CD14-positive monocyte (primary cell): ENCODE results near the gene KRT76. TPM values are rescaled to one million over a fixed set of nuclear protein-coding genes. Genes with fewer than 3 reads are reported as not detected.
"Not testable (repeated sequence)": the region's sequence is repeated elsewhere in the genome, so short reads cannot be mapped to it uniquely, and the experiment has no call there.

Experiments used
- DNase-seq, 3 donors: peaks; one replicate each; pipeline ENCODE4 v3.0.0-alpha.2; 2011 to 2022
- H2AFZ ChIP-seq: 2 replicates; pipeline ENCODE4 v1.6.0; 2012; ENCODE audit warnings: mild to moderate bottlenecking, low read depth, low read length, inconsistent platforms; ENCODE audit not compliant: insufficient read depth, poor library complexity, severe bottlenecking
- H3K27ac ChIP-seq, 2 donors: 1 replicate in 1 of 2; 2 replicates in 1 of 2; pipeline ENCODE4 v1.5.1; 2012 to 2013; ENCODE audit warnings: low read length in 2 of 2, control low read depth in 1 of 2, inconsistent platforms in 1 of 2, low read depth in 1 of 2, mild to moderate bottlenecking in 1 of 2
- H3K27me3 ChIP-seq, 2 donors: one replicate each; pipeline versions ENCODE4 v1.6.0 to v1.6.1; 2011 to 2013; ENCODE audit warnings: low read length in 2 of 2; ENCODE audit not compliant: control insufficient read depth in 2 of 2, insufficient read depth in 2 of 2
- H3K36me3 ChIP-seq, 2 donors: replicated peaks in 1 of 2; 1 replicate in 1 of 2; 2 replicates in 1 of 2; pipeline versions ENCODE4 v1.5.1 to v1.6.1; 2012 to 2013; ENCODE audit warnings: low read length in 2 of 2, control low read depth in 1 of 2, inconsistent platforms in 1 of 2, mild to moderate bottlenecking in 1 of 2; ENCODE audit not compliant: insufficient read depth in 2 of 2, control insufficient read depth in 1 of 2
- H3K4me1 ChIP-seq, 2 donors: 1 replicate in 1 of 2; 2 replicates in 1 of 2; pipeline versions ENCODE4 v1.5.1 to v1.6.1; 2012 to 2013; ENCODE audit warnings: low read length in 2 of 2, control low read depth in 1 of 2, inconsistent platforms in 1 of 2, mild to moderate bottlenecking in 1 of 2, moderate library complexity in 1 of 2; ENCODE audit not compliant: insufficient read depth in 2 of 2, control insufficient read depth in 1 of 2
- H3K4me2 ChIP-seq: replicated peaks from 2 replicates; pipeline ENCODE3; 2012; ENCODE audit warnings: low read length, moderate library complexity, mild to moderate bottlenecking; ENCODE audit not compliant: poor library complexity, severe bottlenecking; ENCODE audit errors: extremely low read depth
- H3K4me3 ChIP-seq, 3 experiments: fragments of 200-600 bp in 1 of 3; sonication (generic) in 1 of 3; replicated peaks in 1 of 3; 1 replicate in 2 of 3; 2 replicates in 1 of 3; pipeline ENCODE4 v1.5.1; 2011 to 2013; ENCODE audit warnings: low read length in 3 of 3, mild to moderate bottlenecking in 3 of 3, control low read depth in 2 of 3, low read depth in 2 of 3, inconsistent platforms in 1 of 3, moderate library complexity in 1 of 3
- H3K79me2 ChIP-seq: 2 replicates; pipeline ENCODE4 v1.6.0; 2012; ENCODE audit warnings: mild to moderate bottlenecking, control low read depth, inconsistent platforms, low read length, moderate library complexity; ENCODE audit not compliant: insufficient read depth
- H3K9ac ChIP-seq: 2 replicates; pipeline ENCODE4 v1.6.0; 2017; ENCODE audit warnings: low read length, mild to moderate bottlenecking; ENCODE audit not compliant: insufficient read depth, poor library complexity, severe bottlenecking
- H3K9me3 ChIP-seq, 2 donors: replicated peaks in 1 of 2; 1 replicate in 1 of 2; 2 replicates in 1 of 2; pipeline versions ENCODE4 v1.5.1 to v1.6.1; 2012 to 2013; ENCODE audit warnings: low read length in 2 of 2, control low read depth in 1 of 2; ENCODE audit not compliant: control insufficient read depth in 1 of 2, insufficient read depth in 1 of 2
- H4K20me1 ChIP-seq: 2 replicates; pipeline ENCODE4 v1.6.0; 2012; ENCODE audit warnings: mild to moderate bottlenecking, low read length, control low read depth, moderate library complexity; ENCODE audit not compliant: insufficient read depth
- H3K27ac Mint-ChIP-seq, 7 donors: one replicate each; pipeline ENCODE4 v1.8.0; 2020; ENCODE audit warnings: mild to moderate bottlenecking in 7 of 7, mixed read lengths in 7 of 7, moderate library complexity in 6 of 7, inconsistent platforms in 2 of 7
- H3K27me3 Mint-ChIP-seq, 3 donors: one replicate each; pipeline ENCODE4 v1.8.0; 2021 to 2022; ENCODE audit warnings: low read depth in 3 of 3, mild to moderate bottlenecking in 3 of 3, mixed read lengths in 3 of 3, moderate library complexity in 3 of 3, inconsistent platforms in 1 of 3
- H3K36me3 Mint-ChIP-seq, 2 donors: one replicate each; pipeline ENCODE4 v1.8.0; 2020; ENCODE audit warnings: mixed read lengths in 2 of 2, inconsistent platforms in 1 of 2, mild to moderate bottlenecking in 1 of 2
- H3K4me1 Mint-ChIP-seq: one replicate; pipeline ENCODE4 v1.8.0; 2020; ENCODE audit warnings: mild to moderate bottlenecking, mixed read lengths
- H3K4me3 Mint-ChIP-seq, 2 donors: one replicate each; pipeline ENCODE4 v1.8.0; 2020; ENCODE audit warnings: mild to moderate bottlenecking in 2 of 2, mixed read lengths in 2 of 2, moderate library complexity in 1 of 2
- H3K9me3 Mint-ChIP-seq, 7 donors: one replicate each; pipeline ENCODE4 v1.8.0; 2020 to 2022; ENCODE audit warnings: mixed read lengths in 7 of 7, mild to moderate bottlenecking in 6 of 7, moderate library complexity in 6 of 7, inconsistent platforms in 2 of 7
- CTCF ChIP-seq: fragments of 200-600 bp; IDR thresholded peaks from one replicate; pipeline ENCODE4 v1.8.0; 2022; ENCODE audit warnings: antibody characterized with exemption, mild to moderate bottlenecking
- WGBS: methylation state at CpG from one replicate; pipeline ENCODE4 v1.1.5; 2013; ENCODE audit warnings: missing lambda C conversion rate; ENCODE audit not compliant: insufficient coverage; 5-methylcytosine and 5-hydroxymethylcytosine counted together
- intact Hi-C, 2 donors: fragments of 100-400 bp; cut with micrococcal nuclease; formaldehyde crosslinking; loops; one replicate each; pipeline versions ENCODE4 v1.15.0 to v1.15.1; 2023
- polyA plus RNA-seq, 3 donors: library from polyadenylated mRNA; depleted of rRNA in 1 of 3; unstranded in 2 of 3; stranded (reverse) in 1 of 3; fragments of 300-500 nt in 2 of 3; fragments of >200 nt in 1 of 3; fragmentation: Illumina TruSeq in 2 of 3; gene quantifications; 1 replicate in 2 of 3; 2 replicates in 1 of 3; pipeline ENCODE4 v1.2.3, GENCODE V29; 2012 to 2021

The KRT76 gene
- polyA plus RNA-seq, 3 donors = not detected

- Histone ChIP-seq H3K27ac (no peak overlapping the region), H3K4me3 (no peak overlapping the region), H3K4me1 (no peaks in the 10 kb centered on the region), H3K4me2 (no peak overlapping the region), H2AFZ (no peak overlapping the region), H3K27me3 (no peaks in the 10 kb centered on the region), H3K9me3 (peaks cover 24 to 37% of the 10 kb centered on the region in 2 donors), H3K79me2 (no peaks in the 10 kb centered on the region), H3K36me3 (no peaks in the 10 kb centered on the region), H3K9ac (no peak overlapping the region), H4K20me1 (no peaks in the 10 kb centered on the region)
- H3K36me3 Mint-ChIP-seq = no peaks in the 10 kb centered on the region
- peaks cover 11 to 37% (median 27%) of the 10 kb centered on the region in 7 donors for H3K9me3 Mint-ChIP-seq
- TF ChIP-seq CTCF = no peak
- no CpG with 5 or more reads among the region's 2 CpGs for WGBS
- no peaks in the 10 kb centered on the region for H3K4me1 Mint-ChIP-seq
- no peak overlapping the region for H3K27ac Mint-ChIP-seq
- intact Hi-C loops = no loop called here
- DNase-seq = no peak
- H3K4me3 Mint-ChIP-seq = no peak overlapping the region
- peaks cover 0 to 3% (median 2%) of the 10 kb centered on the region in 3 donors for H3K27me3 Mint-ChIP-seq
These were observed 15.3 kb downstream of the KRT76 start for GRCh38 chr12:52761802-52762201.

GRCh38 chr12:52761218-52761617, 15.9 kb downstream of the KRT76 start:
- H3K4me3 Mint-ChIP-seq, H3K27ac Mint-ChIP-seq, H3K9ac ChIP-seq, H4K20me1 ChIP-seq, H3K36me3 Mint-ChIP-seq, intact Hi-C loops, H3K27ac ChIP-seq, H3K27me3 ChIP-seq, H3K4me1 Mint-ChIP-seq, H3K79me2 ChIP-seq, H3K4me3 ChIP-seq, DNase-seq, H3K4me1 ChIP-seq, H3K4me2 ChIP-seq, H2AFZ ChIP-seq, H3K27me3 Mint-ChIP-seq, H3K36me3 ChIP-seq: not testable (repeated sequence)
- H3K9me3 ChIP-seq = peaks cover 24 to 37% of the 10 kb centered on the region in 2 donors
- peaks cover 11 to 37% (median 27%) of the 10 kb centered on the region in 7 donors for H3K9me3 Mint-ChIP-seq
- WGBS = 85% methylated on average over 4 of the region's 8 CpGs
